ENCODE results near the gene CDH8. TPM values are rescaled to one million over a fixed set of nuclear protein-coding genes. Genes with fewer than 3 reads are reported as not detected.

Gene CDH8
- total RNA-seq, 4 donors from 2014 or later: 0.40 to 3.0 (median 0.86) TPM

GRCh38 chr16:61818850-61819249 is 217.4 kb downstream of the CDH8 start:
- Histone ChIP-seq H3K27ac (no peak overlapping the region), H3K4me3 (no peak overlapping the region), H3K27me3 (no peaks in the 10 kb centered on the region), H3K9me3 (no peaks in the 10 kb centered on the region), H3K4me1 (no peaks in the 10 kb centered on the region), H3K36me3 (no peaks in the 10 kb centered on the region)
- no peak for ATAC-seq
- TF ChIP-seq EP300 (IDR thresholded peaks at IDR 0.05) (no peak), POLR2A (IDR thresholded peaks at IDR 0.05) (no peak), CTCF (IDR thresholded peaks at IDR 0.05) (no peak), POLR2AphosphoS5 (IDR thresholded peaks at IDR 0.05) (no peak)
- WGBS, 2 donors (ENCODE audit: low coverage in 1 of 2): 89 to 91% methylated on average over 1 of the region's 1 CpG

GRCh38 chr16:61817583-61818278 is 218.5 kb downstream of the CDH8 start:
- no peak overlapping the region for H3K4me3 ChIP-seq
- no peak overlapping the region for H3K27ac ChIP-seq
- no peaks in the 10 kb centered on the region for H3K36me3 ChIP-seq
- WGBS, 2 donors (ENCODE audit: low coverage in 1 of 2): 80 to 87% methylated on average over 7 to 8 of the region's 8 CpGs
- H3K27me3 ChIP-seq: no peaks in the 10 kb centered on the region
- H3K4me1 ChIP-seq: no peaks in the 10 kb centered on the region
- no peak for ATAC-seq
- no peaks in the 10 kb centered on the region for H3K9me3 ChIP-seq
- TF ChIP-seq CTCF (IDR thresholded peaks at IDR 0.05): no peak
- TF ChIP-seq EP300 (IDR thresholded peaks at IDR 0.05): no peak
- TF ChIP-seq POLR2A (IDR thresholded peaks at IDR 0.05): no peak
- TF ChIP-seq POLR2AphosphoS5 (IDR thresholded peaks at IDR 0.05): no peak

GRCh38 chr16:61814726-61815347 is 221.4 kb downstream of the CDH8 start:
- H3K27ac ChIP-seq: no peak overlapping the region
- ATAC-seq: no peak

GRCh38 chr16:61813339-61813738 is 222.9 kb downstream of the CDH8 start:
- TF ChIP-seq POLR2A (IDR thresholded peaks at IDR 0.05): no peak
- TF ChIP-seq CTCF (IDR thresholded peaks at IDR 0.05): no peak
- no peak for TF ChIP-seq POLR2AphosphoS5 (IDR thresholded peaks at IDR 0.05)
- TF ChIP-seq EP300 (IDR thresholded peaks at IDR 0.05): no peak
- Histone ChIP-seq H3K4me3 (no peak overlapping the region), H3K9me3 (no peaks in the 10 kb centered on the region), H3K36me3 (no peaks in the 10 kb centered on the region), H3K27ac (no peak overlapping the region), H3K4me1 (no peaks in the 10 kb centered on the region), H3K27me3 (no peaks in the 10 kb centered on the region)
- no peak for ATAC-seq
- WGBS, 2 donors (ENCODE audit: low coverage in 1 of 2): 100% methylated on average over 2 of the region's 8 CpGs; no CpG with 5 or more reads in 1 of the 2 donors

More at GRCh38 chr16:61814726-61815347, 221.4 kb downstream of the CDH8 start:
- H3K4me1 ChIP-seq: no peaks in the 10 kb centered on the region
- H3K36me3 ChIP-seq: no peaks in the 10 kb centered on the region
- TF ChIP-seq EP300 (IDR thresholded peaks at IDR 0.05): no peak
- no peak for TF ChIP-seq POLR2A (IDR thresholded peaks at IDR 0.05)
- no peaks in the 10 kb centered on the region for H3K27me3 ChIP-seq
- H3K4me3 ChIP-seq: no peak overlapping the region
- H3K9me3 ChIP-seq: no peaks in the 10 kb centered on the region

- TF ChIP-seq POLR2A (IDR thresholded peaks at IDR 0.05): no peak
- no peak for TF ChIP-seq POLR2AphosphoS5 (IDR thresholded peaks at IDR 0.05)
- no peak for TF ChIP-seq EP300 (IDR thresholded peaks at IDR 0.05)
- TF ChIP-seq CTCF (IDR thresholded peaks at IDR 0.05): no peak
- H3K9me3 ChIP-seq: no peaks in the 10 kb centered on the region
- ATAC-seq: no peak
- H3K27me3 ChIP-seq: no peaks in the 10 kb centered on the region
- H3K27ac ChIP-seq: no peak overlapping the region
- no peaks in the 10 kb centered on the region for H3K36me3 ChIP-seq
- no peaks in the 10 kb centered on the region for H3K4me1 ChIP-seq
- no peak overlapping the region for H3K4me3 ChIP-seq
Observed at GRCh38 chr16:61812251-61812650, 224.0 kb downstream of the CDH8 start.

Measured in gastroesophageal sphincter (tissue), 4 donors.